DND-41 (cell line): ENCODE data around the gene KCNT2.

Experiments
- ATAC-seq: fragments of 200-7000 bp; cut with Tn5 transposase; 3 replicates; pipeline ENCODE4 v1.9.1; 2021; ENCODE audit warnings: low read depth; ENCODE audit not compliant: insufficient read depth
- DNase-seq: peaks from one replicate; pipeline ENCODE4 v3.0.0-alpha.2; 2020
- H2AFZ ChIP-seq: 2 replicates; pipeline ENCODE4 v1.6.0; 2012; ENCODE audit warnings: low read depth, low read length
- H3K27ac ChIP-seq: 2 replicates; pipeline ENCODE4 v1.5.1; 2012; ENCODE audit warnings: low read length, inconsistent platforms
- H3K27me3 ChIP-seq: fragments of 200-600 bp; sonication (generic); 2 replicates; pipeline ENCODE4 v1.6.0; 2012; ENCODE audit warnings: low read length, mild to moderate bottlenecking, inconsistent platforms; ENCODE audit not compliant: insufficient read depth, poor library complexity
- H3K36me3 ChIP-seq: 2 replicates; pipeline ENCODE4 v1.5.1; 2012; ENCODE audit warnings: low read length, inconsistent platforms; ENCODE audit not compliant: insufficient read depth
- H3K4me1 ChIP-seq: 2 replicates; pipeline ENCODE4 v1.5.1; 2012; ENCODE audit warnings: mild to moderate bottlenecking, low read length; ENCODE audit not compliant: insufficient read depth
- H3K4me2 ChIP-seq: 2 replicates; pipeline ENCODE4 v1.6.0; 2012; ENCODE audit warnings: mild to moderate bottlenecking, moderate library complexity, low read length, inconsistent platforms; ENCODE audit not compliant: insufficient read depth
- H3K4me3 ChIP-seq, 2 experiments: fragments of 200-600 bp in 1 of 2; shearing (Covaris generic) in 1 of 2; 2 replicates each; pipeline ENCODE4 v1.5.1; 2012 to 2016; ENCODE audit warnings: inconsistent platforms in 2 of 2, low read length in 2 of 2, mild to moderate bottlenecking in 2 of 2, low read depth in 1 of 2, moderate library complexity in 1 of 2
- H3K79me2 ChIP-seq: 2 replicates; pipeline ENCODE4 v1.6.0; 2012; ENCODE audit warnings: low read length, inconsistent platforms; ENCODE audit not compliant: insufficient read depth
- H3K9ac ChIP-seq: 2 replicates; pipeline ENCODE4 v1.6.0; 2012; ENCODE audit warnings: low read depth, mild to moderate bottlenecking, inconsistent platforms, low read length, moderate library complexity
- H3K9me3 ChIP-seq: 2 replicates; pipeline ENCODE4 v1.5.1; 2012; ENCODE audit warnings: low read length, moderate library complexity, mild to moderate bottlenecking, inconsistent platforms; ENCODE audit not compliant: insufficient read depth, severe bottlenecking
- H4K20me1 ChIP-seq: 2 replicates; pipeline ENCODE4 v1.6.0; 2012; ENCODE audit warnings: low read length; ENCODE audit not compliant: insufficient read depth
- EZH2 ChIP-seq: IDR thresholded peaks from 3 replicates; pipeline ENCODE4 v1.6.1; 2012; ENCODE audit warnings: borderline replicate concordance, low read depth, mild to moderate bottlenecking, moderate library complexity, low read length, inconsistent platforms; ENCODE audit not compliant: severe bottlenecking
- TF ChIP-seq, protein P1 (sequence below): IDR thresholded peaks from 2 replicates; pipeline ENCODE4 v1.5.1; 2012; ENCODE audit warnings: borderline replicate concordance, low read length, moderate library complexity, mild to moderate bottlenecking; ENCODE audit not compliant: poor library complexity, severe bottlenecking; ENCODE audit errors: extremely low read depth

Gene KCNT2

GRCh38 chr1:196638466-196638865 is 30.2 kb upstream of the KCNT2 start:
- Histone ChIP-seq H3K9ac (no peak overlapping the region), H3K9me3 (no peaks in the 10 kb centered on the region), H3K79me2 (no peaks in the 10 kb centered on the region), H3K4me1 (no peaks in the 10 kb centered on the region), H3K27ac (no peak overlapping the region), H3K36me3 (no peaks in the 10 kb centered on the region), H3K4me3 (no peak overlapping the region), H3K4me2 (no peak overlapping the region), H4K20me1 (no peaks in the 10 kb centered on the region), H3K27me3 (no peaks in the 10 kb centered on the region), H2AFZ (no peak overlapping the region)
- no peak for DNase-seq
- TF ChIP-seq EZH2 = no peak
- TF ChIP-seq, protein P1, sequence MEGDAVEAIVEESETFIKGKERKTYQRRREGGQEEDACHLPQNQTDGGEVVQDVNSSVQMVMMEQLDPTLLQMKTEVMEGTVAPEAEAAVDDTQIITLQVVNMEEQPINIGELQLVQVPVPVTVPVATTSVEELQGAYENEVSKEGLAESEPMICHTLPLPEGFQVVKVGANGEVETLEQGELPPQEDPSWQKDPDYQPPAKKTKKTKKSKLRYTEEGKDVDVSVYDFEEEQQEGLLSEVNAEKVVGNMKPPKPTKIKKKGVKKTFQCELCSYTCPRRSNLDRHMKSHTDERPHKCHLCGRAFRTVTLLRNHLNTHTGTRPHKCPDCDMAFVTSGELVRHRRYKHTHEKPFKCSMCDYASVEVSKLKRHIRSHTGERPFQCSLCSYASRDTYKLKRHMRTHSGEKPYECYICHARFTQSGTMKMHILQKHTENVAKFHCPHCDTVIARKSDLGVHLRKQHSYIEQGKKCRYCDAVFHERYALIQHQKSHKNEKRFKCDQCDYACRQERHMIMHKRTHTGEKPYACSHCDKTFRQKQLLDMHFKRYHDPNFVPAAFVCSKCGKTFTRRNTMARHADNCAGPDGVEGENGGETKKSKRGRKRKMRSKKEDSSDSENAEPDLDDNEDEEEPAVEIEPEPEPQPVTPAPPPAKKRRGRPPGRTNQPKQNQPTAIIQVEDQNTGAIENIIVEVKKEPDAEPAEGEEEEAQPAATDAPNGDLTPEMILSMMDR = no peak
- no peak for ATAC-seq

DNA sequence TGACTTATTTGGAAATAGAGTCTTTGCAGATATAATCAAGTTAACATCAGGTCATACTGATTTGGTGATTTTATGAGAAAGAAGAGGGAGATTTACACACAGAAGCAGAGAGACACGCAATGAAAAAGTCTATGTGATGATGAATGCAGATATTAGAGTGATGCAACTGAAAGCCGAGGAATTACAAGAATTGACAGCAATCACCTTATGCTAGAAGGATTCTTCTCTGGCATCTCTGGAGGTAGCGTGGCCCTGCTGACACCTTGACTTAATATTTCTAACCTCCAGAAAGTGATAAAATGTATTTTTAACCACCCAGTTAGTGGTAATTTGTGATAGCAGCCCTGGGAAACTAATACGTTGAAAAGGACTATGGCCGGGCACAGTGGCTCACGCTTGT is 29.4 kb upstream of the KCNT2 start:
- TF ChIP-seq, protein P1 = no peak
- TF ChIP-seq EZH2 = no peak
- DNase-seq (no peak), ATAC-seq (no peak)
- Histone ChIP-seq H4K20me1 (no peaks in the 10 kb centered on the region), H3K4me3 (no peak overlapping the region), H3K79me2 (no peaks in the 10 kb centered on the region), H2AFZ (no peak overlapping the region), H3K4me2 (no peak overlapping the region), H3K27me3 (no peaks in the 10 kb centered on the region), H3K9ac (no peak overlapping the region), H3K27ac (no peak overlapping the region), H3K36me3 (no peaks in the 10 kb centered on the region), H3K4me1 (no peaks in the 10 kb centered on the region), H3K9me3 (no peaks in the 10 kb centered on the region)

GRCh38 chr1:196628838-196629237 is 20.6 kb upstream of the KCNT2 start:
- H3K9me3 ChIP-seq = peaks cover 7% of the 10 kb centered on the region
- H3K9ac ChIP-seq = no peak overlapping the region
- no peak overlapping the region for H3K4me3 ChIP-seq
- ATAC-seq (no peak), DNase-seq (no peak)
- H3K36me3 ChIP-seq = no peaks in the 10 kb centered on the region
- H3K27ac ChIP-seq = no peak overlapping the region
- no peaks in the 10 kb centered on the region for H3K4me1 ChIP-seq
- H3K79me2 ChIP-seq = no peaks in the 10 kb centered on the region
- no peak overlapping the region for H2AFZ ChIP-seq
- TF ChIP-seq, protein P1 = no peak
- no peak for TF ChIP-seq EZH2
- no peaks in the 10 kb centered on the region for H4K20me1 ChIP-seq
- H3K27me3 ChIP-seq = no peaks in the 10 kb centered on the region
- H3K4me2 ChIP-seq = no peak overlapping the region

DNA sequence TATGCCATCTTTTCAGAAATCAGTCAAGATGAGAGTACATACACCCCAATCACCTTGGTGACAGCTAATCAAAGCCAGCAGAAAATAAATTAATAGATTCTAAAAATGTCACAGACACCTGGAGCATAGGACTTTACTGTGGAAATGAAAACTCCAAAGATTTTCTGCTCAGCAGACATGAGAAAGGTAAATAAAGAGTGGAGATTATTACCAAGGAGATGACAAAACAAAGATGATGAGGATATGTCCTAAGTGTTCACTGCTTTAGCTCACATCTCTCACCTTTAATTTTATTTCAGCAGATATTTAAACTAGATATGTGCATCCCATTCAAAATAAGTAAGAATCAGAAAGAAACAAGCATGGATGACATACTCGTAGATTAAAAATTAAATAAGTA is 14.8 kb upstream of the KCNT2 start:
- Histone ChIP-seq H3K9ac (no peak overlapping the region), H2AFZ (no peak overlapping the region), H3K4me1 (no peaks in the 10 kb centered on the region), H3K27me3 (no peaks in the 10 kb centered on the region), H3K27ac (no peak overlapping the region), H3K9me3 (no peaks in the 10 kb centered on the region), H3K4me3 (no peak overlapping the region), H3K79me2 (no peaks in the 10 kb centered on the region), H3K36me3 (no peaks in the 10 kb centered on the region), H4K20me1 (no peaks in the 10 kb centered on the region), H3K4me2 (no peak overlapping the region)
- TF ChIP-seq, protein P1 = no peak
- no peak for TF ChIP-seq EZH2
- DNase-seq = no peak
- ATAC-seq = no peak
